ENCODE measurements around the gene POU6F2. TPM values are rescaled to one million over a fixed set of nuclear protein-coding genes. Genes with fewer than 3 reads are reported as not detected.

Gene POU6F2
- total RNA-seq, 4 donors from 2014 or later, result not detected

- DNase-seq, result no peak
- H3K27ac ChIP-seq, result no peak overlapping the region
- intact Hi-C loops (cut with DNase I; ENCODE audit: low total_unique reads), result no loop called here
These were observed 376.1 kb downstream of the POU6F2 start for GRCh38 chr7:39353615-39354376.

GRCh38 chr7:39355664-39356063 lies 378.0 kb downstream of the POU6F2 start:
- H3K4me3 ChIP-seq, result no peak overlapping the region
- H3K9me3 ChIP-seq, result no peaks in the 10 kb centered on the region
- ATAC-seq, result no peak
- no peaks in the 10 kb centered on the region for H3K36me3 ChIP-seq
- no peaks in the 10 kb centered on the region for H3K27me3 ChIP-seq
- no peak for DNase-seq
- no peak overlapping the region for H3K27ac ChIP-seq
- H3K4me1 ChIP-seq, result no peaks in the 10 kb centered on the region
- no peak for TF ChIP-seq POLR2A (IDR thresholded peaks at IDR 0.05)
- no peak for TF ChIP-seq CTCF (IDR thresholded peaks at IDR 0.05 in 4 of 5, conservative IDR thresholded peaks at IDR 0.05 in 1 of 5)
- intact Hi-C loops (cut with DNase I; ENCODE audit: low total_unique reads) (no loop called here), in situ Hi-C loops (cut with MboI; ENCODE audit: low sequenced_read_pairs in 4 of 4) (no loop called here)

More at GRCh38 chr7:39353615-39354376, 376.1 kb downstream of the POU6F2 start:
- no peak for ATAC-seq
- Histone ChIP-seq H3K27me3 (no peaks in the 10 kb centered on the region), H3K4me3 (no peak overlapping the region), H3K9me3 (no peaks in the 10 kb centered on the region), H3K36me3 (no peaks in the 10 kb centered on the region), H3K4me1 (no peaks in the 10 kb centered on the region)
- TF ChIP-seq CTCF (IDR thresholded peaks at IDR 0.05 in 4 of 5, conservative IDR thresholded peaks at IDR 0.05 in 1 of 5), result no peak
- TF ChIP-seq POLR2A (IDR thresholded peaks at IDR 0.05), result no peak
- in situ Hi-C loops (cut with MboI; ENCODE audit: low sequenced_read_pairs in 4 of 4), result no loop called here

- Histone ChIP-seq H3K27me3 (no peaks in the 10 kb centered on the region), H3K9me3 (no peaks in the 10 kb centered on the region), H3K4me1 (no peaks in the 10 kb centered on the region), H3K4me3 (no peak overlapping the region), H3K27ac (no peak overlapping the region), H3K36me3 (no peaks in the 10 kb centered on the region)
- in situ Hi-C loops (cut with MboI; ENCODE audit: low sequenced_read_pairs in 4 of 4) (no loop called here), intact Hi-C loops (cut with DNase I; ENCODE audit: low total_unique reads) (no loop called here)
- DNase-seq (no peak), ATAC-seq (no peak)
- TF ChIP-seq POLR2A (IDR thresholded peaks at IDR 0.05) (no peak), CTCF (IDR thresholded peaks at IDR 0.05 in 4 of 5, conservative IDR thresholded peaks at IDR 0.05 in 1 of 5) (no peak)
These were observed 378.6 kb downstream of the POU6F2 start for GRCh38 chr7:39356172-39356925.

- no peak for TF ChIP-seq CTCF (IDR thresholded peaks at IDR 0.05 in 4 of 5, conservative IDR thresholded peaks at IDR 0.05 in 1 of 5)
- no peak for TF ChIP-seq POLR2A (IDR thresholded peaks at IDR 0.05)
- DNase-seq (no peak), ATAC-seq (no peak)
- H3K27me3 ChIP-seq, result no peaks in the 10 kb centered on the region
- no peak overlapping the region for H3K27ac ChIP-seq
- no peaks in the 10 kb centered on the region for H3K4me1 ChIP-seq
- no peaks in the 10 kb centered on the region for H3K36me3 ChIP-seq
- intact Hi-C loops (cut with DNase I; ENCODE audit: low total_unique reads), result no loop called here
- no peak overlapping the region for H3K4me3 ChIP-seq
- in situ Hi-C loops (cut with MboI; ENCODE audit: low sequenced_read_pairs in 4 of 4), result no loop called here
- no peaks in the 10 kb centered on the region for H3K9me3 ChIP-seq
These were observed 379.9 kb downstream of the POU6F2 start for GRCh38 chr7:39357648-39358047.
